NB4 (cell line): ENCODE data around the gene YES1.

ENCODE experiments used
- DNase-seq: peaks from one replicate; pipeline ENCODE4 v3.0.0; 2010; ENCODE audit warnings: low read depth
- H3K4me3 ChIP-seq: one replicate; pipeline ENCODE4 v1.5.1; 2011; ENCODE audit warnings: mild to moderate bottlenecking, low read depth, low read length, moderate library complexity
- MYC ChIP-seq: IDR thresholded peaks from 2 replicates; pipeline ENCODE4 v1.6.1; 2011; ENCODE audit warnings: low read depth, low read length
- POLR2A ChIP-seq: IDR thresholded peaks from 2 replicates; pipeline ENCODE4 v1.6.1; 2011; ENCODE audit warnings: mild to moderate bottlenecking; ENCODE audit not compliant: insufficient read length; ENCODE audit errors: extremely low read depth
- TF ChIP-seq, protein P1 (sequence below): IDR thresholded peaks from 2 replicates; pipeline ENCODE4 v1.6.1; 2011; ENCODE audit warnings: low read depth, low read length
- TF ChIP-seq, protein P2 (sequence below): IDR thresholded peaks from one replicate; pipeline ENCODE4 v1.5.1; 2012; ENCODE audit warnings: low read depth, low read length

YES1 gene

DNA sequence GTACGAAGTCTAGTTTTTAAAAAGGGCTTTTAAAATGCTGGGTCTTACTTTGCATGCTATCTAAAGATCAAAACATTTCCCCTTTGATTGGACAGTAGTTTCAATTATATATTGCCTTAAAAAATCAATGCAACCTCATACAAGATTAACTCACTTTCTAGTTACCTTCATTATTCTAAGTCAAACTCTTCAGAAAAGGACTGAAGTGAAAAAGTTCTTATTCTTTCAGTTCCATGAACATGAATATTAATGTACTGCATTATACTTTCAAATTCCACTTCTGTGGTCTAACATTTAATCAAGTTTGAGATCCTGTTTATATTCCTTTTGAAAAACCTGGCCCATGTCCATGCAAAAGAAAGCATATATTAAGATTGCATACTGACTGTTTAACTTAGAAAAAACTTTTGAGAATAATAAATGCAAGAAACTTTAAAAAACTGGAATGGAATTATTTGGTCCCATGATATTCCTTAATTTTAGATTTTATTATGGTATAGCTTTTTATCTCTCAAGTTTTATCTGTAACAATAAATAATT lies 88.4 kb downstream of the YES1 start:
- no peak for DNase-seq
- TF ChIP-seq MYC (no peak), POLR2A (no peak)
- TF ChIP-seq, protein P1, sequence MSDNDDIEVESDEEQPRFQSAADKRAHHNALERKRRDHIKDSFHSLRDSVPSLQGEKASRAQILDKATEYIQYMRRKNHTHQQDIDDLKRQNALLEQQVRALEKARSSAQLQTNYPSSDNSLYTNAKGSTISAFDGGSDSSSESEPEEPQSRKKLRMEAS, result no peak
- TF ChIP-seq, protein P2, sequence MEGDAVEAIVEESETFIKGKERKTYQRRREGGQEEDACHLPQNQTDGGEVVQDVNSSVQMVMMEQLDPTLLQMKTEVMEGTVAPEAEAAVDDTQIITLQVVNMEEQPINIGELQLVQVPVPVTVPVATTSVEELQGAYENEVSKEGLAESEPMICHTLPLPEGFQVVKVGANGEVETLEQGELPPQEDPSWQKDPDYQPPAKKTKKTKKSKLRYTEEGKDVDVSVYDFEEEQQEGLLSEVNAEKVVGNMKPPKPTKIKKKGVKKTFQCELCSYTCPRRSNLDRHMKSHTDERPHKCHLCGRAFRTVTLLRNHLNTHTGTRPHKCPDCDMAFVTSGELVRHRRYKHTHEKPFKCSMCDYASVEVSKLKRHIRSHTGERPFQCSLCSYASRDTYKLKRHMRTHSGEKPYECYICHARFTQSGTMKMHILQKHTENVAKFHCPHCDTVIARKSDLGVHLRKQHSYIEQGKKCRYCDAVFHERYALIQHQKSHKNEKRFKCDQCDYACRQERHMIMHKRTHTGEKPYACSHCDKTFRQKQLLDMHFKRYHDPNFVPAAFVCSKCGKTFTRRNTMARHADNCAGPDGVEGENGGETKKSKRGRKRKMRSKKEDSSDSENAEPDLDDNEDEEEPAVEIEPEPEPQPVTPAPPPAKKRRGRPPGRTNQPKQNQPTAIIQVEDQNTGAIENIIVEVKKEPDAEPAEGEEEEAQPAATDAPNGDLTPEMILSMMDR, result no peak
- H3K4me3 ChIP-seq, result no peak overlapping the region

DNA sequence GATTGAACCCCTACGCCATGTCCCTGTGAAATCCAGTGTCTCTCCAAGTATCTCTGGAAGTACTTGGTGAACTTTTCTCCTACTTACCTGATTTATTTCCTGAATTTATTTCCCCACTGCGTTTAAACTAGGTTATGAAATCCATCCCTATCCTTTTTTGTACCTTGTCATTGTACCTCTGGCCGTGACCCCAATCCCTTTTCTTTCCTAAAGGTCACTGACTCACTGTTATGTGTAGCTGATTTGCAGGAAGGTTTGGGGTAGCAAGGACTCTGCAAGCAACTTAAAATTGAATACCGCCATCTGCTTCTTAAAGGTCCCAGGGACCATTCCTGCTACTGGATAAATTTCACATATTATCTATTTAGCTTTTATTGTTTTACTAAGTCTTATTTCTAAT lies 95.0 kb downstream of the YES1 start:
- no peak for DNase-seq
- no peak overlapping the region for H3K4me3 ChIP-seq
- TF ChIP-seq, protein P2, result no peak
- TF ChIP-seq POLR2A (no peak), MYC (no peak)
- TF ChIP-seq, protein P1, result no peak

DNA sequence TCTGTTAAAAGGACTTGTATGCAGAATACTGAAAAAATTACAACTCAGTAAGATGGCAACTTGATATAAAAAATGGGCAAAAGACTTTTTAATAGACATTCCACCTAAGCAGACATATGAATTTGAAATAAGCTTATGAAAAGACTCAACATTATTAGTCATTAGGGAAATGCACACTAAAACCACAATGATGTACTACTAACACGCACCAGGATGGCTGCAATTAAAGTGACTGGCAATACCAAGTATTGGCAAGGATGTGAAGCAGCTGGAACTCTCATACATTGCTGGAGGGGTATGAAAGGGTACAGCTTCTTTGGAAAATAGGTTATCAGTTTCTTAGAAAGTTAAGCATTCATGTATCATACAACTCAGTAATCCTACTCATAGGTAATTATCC lies 96.4 kb downstream of the YES1 start:
- DNase-seq, result no peak
- TF ChIP-seq, protein P2, result no peak
- TF ChIP-seq POLR2A (no peak), MYC (no peak)
- TF ChIP-seq, protein P1, result no peak
- H3K4me3 ChIP-seq, result no peak overlapping the region

DNA sequence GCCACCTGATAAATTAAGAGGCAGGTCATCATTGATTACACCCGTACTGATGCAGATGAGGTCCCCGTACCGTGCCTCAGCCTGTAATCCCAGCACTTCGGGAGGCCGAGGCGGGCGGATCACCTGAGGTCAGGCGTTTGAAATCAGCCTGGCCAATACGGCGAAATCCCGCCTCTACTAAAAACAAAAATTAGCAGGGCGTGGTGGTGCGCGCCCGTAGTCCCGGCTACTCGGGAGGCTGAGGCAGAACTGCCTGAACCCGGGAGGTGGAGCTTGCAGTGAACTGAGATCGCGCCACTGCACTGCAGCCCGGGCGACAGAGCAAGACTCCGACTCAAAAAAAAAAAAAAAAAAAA lies 98.9 kb downstream of the YES1 start:
- no peak for TF ChIP-seq MYC
- TF ChIP-seq, protein P2, result no peak
- no peak for TF ChIP-seq POLR2A
- TF ChIP-seq, protein P1, result no peak
- no peak overlapping the region for H3K4me3 ChIP-seq
- no peak for DNase-seq

DNA sequence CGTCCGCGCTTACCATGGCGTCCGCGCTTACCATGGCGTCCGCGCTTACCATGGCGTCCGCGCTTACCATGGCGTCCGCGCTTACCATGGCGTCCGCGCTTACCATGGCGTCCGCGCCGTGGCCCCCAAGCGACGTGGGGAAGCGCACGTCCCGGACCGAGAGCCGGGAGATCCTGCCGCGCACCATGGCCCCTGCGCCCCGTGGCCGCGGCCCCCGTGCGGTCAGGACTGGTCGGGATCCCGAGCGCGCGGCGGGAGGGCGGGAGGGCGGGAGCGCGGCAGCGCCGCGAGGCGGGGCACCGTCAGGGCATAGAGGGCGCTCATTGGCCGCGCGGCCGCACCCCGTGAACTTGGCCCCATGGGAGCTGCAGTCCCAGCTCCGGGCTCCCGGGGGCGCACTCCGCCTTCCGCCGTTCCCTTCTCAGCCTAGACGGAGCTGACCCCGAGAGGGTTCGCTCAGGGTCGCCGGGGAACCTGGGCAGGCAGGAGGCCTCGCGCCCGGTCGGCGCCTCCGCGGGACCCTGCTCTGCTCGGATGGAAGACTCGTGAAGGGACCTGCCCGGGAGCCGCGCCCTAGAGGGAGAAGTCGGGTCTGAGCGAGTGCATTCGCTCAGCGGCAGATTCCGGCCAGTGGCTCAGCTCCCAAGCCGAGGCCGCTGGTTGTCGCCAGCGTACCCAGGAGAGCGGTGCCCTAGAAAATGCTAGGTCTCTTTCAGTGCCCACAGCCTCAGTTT lies 99.5 kb downstream of the YES1 start, which contains the start of gene ENOSF1:
TSS of gene ENOSF1 (minus strand) at position 230 of the 734 bp plus-strand sequence. CDS start at position 187, 43 bp downstream.
- H3K4me3 ChIP-seq, result peak within 1 kb of the TSS; percentile 75

More for the DNA sequence above, 99.5 kb downstream of the YES1 start, which contains the start of gene ENOSF1:
- peak; percentile 34 for TF ChIP-seq POLR2A
- peak; percentile 47 for TF ChIP-seq MYC
- TF ChIP-seq, protein P1, result no peak
- TF ChIP-seq, protein P2, result peak; percentile 58
- DNase-seq, result peak; percentile 91
